Measurements from ENCODE around the gene KCNH4.

DNA sequence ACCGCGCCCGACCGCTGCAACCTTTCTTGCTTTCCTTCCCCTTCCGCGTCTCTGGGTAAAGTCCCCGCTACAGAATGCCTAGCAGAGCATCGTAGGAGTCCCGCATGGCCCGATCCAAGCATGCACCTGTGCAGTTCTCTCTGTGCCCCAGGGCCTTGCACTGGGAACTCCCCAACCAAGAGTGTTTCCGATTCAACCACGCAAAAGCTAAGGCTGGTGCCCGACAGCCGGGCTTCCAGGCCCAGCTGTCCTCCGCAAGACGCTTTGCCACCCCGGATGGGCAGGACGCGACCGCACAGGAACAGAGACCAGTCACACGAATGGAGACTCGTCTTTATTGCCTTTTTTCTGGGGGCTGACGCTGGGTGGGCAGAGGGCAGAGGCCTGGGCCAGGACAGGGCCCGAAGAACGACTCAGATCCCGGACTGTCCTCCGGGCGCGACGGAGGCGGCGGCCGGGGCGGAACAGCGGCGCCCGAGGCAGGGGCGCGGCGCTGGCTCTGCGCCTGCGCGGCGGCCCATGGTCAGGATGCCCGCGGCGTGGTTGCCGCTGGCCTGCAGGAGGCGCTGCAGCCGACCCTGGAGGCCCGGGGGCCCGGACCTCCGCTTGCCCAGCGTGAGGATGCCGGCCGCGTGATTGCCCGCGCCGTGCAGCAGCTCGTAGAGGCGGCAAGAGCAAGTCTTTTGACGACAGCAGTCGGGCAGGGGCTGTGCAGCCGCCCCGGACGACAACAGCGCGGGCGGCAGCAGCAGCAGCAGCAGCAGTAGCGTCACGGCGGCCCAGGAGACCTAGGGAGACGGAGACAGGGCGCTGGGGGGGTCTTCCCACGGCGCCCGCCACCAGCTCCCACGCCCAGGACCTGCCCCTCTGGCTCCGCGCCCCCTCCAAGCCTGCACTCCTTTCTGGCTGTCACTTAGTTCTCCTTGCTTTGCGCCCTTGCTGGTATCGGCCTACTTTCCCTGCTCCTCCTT lies 3.1 kb upstream of the KCNH4 start:
- TF ChIP-seq, protein P1, sequence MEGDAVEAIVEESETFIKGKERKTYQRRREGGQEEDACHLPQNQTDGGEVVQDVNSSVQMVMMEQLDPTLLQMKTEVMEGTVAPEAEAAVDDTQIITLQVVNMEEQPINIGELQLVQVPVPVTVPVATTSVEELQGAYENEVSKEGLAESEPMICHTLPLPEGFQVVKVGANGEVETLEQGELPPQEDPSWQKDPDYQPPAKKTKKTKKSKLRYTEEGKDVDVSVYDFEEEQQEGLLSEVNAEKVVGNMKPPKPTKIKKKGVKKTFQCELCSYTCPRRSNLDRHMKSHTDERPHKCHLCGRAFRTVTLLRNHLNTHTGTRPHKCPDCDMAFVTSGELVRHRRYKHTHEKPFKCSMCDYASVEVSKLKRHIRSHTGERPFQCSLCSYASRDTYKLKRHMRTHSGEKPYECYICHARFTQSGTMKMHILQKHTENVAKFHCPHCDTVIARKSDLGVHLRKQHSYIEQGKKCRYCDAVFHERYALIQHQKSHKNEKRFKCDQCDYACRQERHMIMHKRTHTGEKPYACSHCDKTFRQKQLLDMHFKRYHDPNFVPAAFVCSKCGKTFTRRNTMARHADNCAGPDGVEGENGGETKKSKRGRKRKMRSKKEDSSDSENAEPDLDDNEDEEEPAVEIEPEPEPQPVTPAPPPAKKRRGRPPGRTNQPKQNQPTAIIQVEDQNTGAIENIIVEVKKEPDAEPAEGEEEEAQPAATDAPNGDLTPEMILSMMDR (IDR thresholded peaks at IDR 0.05): peak; percentile 90
- no peak for TF ChIP-seq EZH2 (IDR thresholded peaks at IDR 0.05; ENCODE audit: borderline replicate concordance, insufficient read depth, low read depth, low read length, poor library complexity, severe bottlenecking)

All from B cell (primary cell).